Liver (tissue), 9 donors: Measurements from ENCODE around the gene IL4. TPM values are rescaled to one million over a fixed set of nuclear protein-coding genes. Genes with fewer than 3 reads are reported as not detected.

Experiments used
- DNase-seq: peaks from one replicate; pipeline ENCODE4 v3.0.0-alpha.2; 2017; ENCODE audit warnings: low spot score
- H3K27ac ChIP-seq, 2 donors: one replicate each; pipeline ENCODE4 v1.7.0; 2013; ENCODE audit warnings: inconsistent platforms in 2 of 2, low read length in 2 of 2, control low read depth in 1 of 2, low read depth in 1 of 2, mild to moderate bottlenecking in 1 of 2
- H3K27me3 ChIP-seq, 4 donors: one replicate each; pipeline versions ENCODE4 v1.6.1 to v1.7.0; 2013; ENCODE audit warnings: low read length in 3 of 4, inconsistent platforms in 1 of 4, mild to moderate bottlenecking in 1 of 4, moderate library complexity in 1 of 4; ENCODE audit not compliant: control insufficient read depth in 4 of 4, insufficient read depth in 4 of 4
- H3K36me3 ChIP-seq, 4 donors: one replicate each; pipeline versions ENCODE4 v1.6.1 to v1.7.0; 2013; ENCODE audit warnings: low read length in 3 of 4, mild to moderate bottlenecking in 3 of 4, low read depth in 1 of 4, moderate library complexity in 1 of 4; ENCODE audit not compliant: control insufficient read depth in 4 of 4, insufficient read depth in 3 of 4
- H3K4me1 ChIP-seq, 4 donors: one replicate each; pipeline versions ENCODE4 v1.6.1 to v1.7.0; 2013; ENCODE audit warnings: low read length in 3 of 4, mild to moderate bottlenecking in 3 of 4, moderate library complexity in 1 of 4; ENCODE audit not compliant: control insufficient read depth in 4 of 4, insufficient read depth in 4 of 4
- H3K4me3 ChIP-seq, 3 donors: one replicate each; pipeline versions ENCODE4 v1.6.1 to v1.7.0; 2013; ENCODE audit warnings: low read length in 3 of 3, control low read depth in 1 of 3, low read depth in 1 of 3, mild to moderate bottlenecking in 1 of 3
- H3K9ac ChIP-seq, 2 donors: one replicate each; pipeline ENCODE4 v1.7.0; 2013; ENCODE audit warnings: low read length in 2 of 2, mild to moderate bottlenecking in 2 of 2, moderate library complexity in 2 of 2, control low read depth in 1 of 2, low read depth in 1 of 2
- H3K9me3 ChIP-seq, 4 donors: one replicate each; pipeline versions ENCODE4 v1.6.1 to v1.7.0; 2013; ENCODE audit warnings: low read length in 3 of 4; ENCODE audit not compliant: control insufficient read depth in 4 of 4
- EGR1 ChIP-seq, 2 donors: IDR thresholded peaks; 2 replicates each; pipeline ENCODE4 v1.6.1; 2016 to 2018; ENCODE audit warnings: antibody characterized with exemption in 2 of 2, low read depth in 2 of 2
- FOXA1 ChIP-seq: IDR thresholded peaks from 2 replicates; pipeline ENCODE4 v1.6.1; 2016; ENCODE audit warnings: antibody characterized with exemption
- FOXA2 ChIP-seq: IDR thresholded peaks from 2 replicates; pipeline ENCODE4 v1.6.1; 2016; ENCODE audit warnings: antibody characterized with exemption
- GABPA ChIP-seq, 2 donors: IDR thresholded peaks in 1 of 2; conservative IDR thresholded peaks in 1 of 2; 2 replicates each; pipeline ENCODE4 v1.6.1; 2016; ENCODE audit warnings: antibody characterized with exemption in 2 of 2, mild to moderate bottlenecking in 1 of 2, moderate library complexity in 1 of 2
- HNF4A ChIP-seq, 2 donors: conservative IDR thresholded peaks; 2 replicates each; pipeline ENCODE4 v1.6.1; 2016; ENCODE audit warnings: antibody characterized with exemption in 2 of 2, mild to moderate bottlenecking in 2 of 2
- JUND ChIP-seq, 2 donors: IDR thresholded peaks; 2 replicates each; pipeline ENCODE4 v1.6.1; 2016; ENCODE audit warnings: antibody characterized with exemption in 2 of 2
- MAX ChIP-seq: IDR thresholded peaks from 2 replicates; pipeline ENCODE4 v1.6.1; 2016; ENCODE audit warnings: antibody characterized with exemption
- NR2F2 ChIP-seq: IDR thresholded peaks from 2 replicates; pipeline ENCODE4 v1.6.1; 2016; ENCODE audit warnings: antibody characterized with exemption
- RAD21 ChIP-seq, 2 donors: IDR thresholded peaks; 2 replicates each; pipeline ENCODE4 v1.6.1; 2016; ENCODE audit warnings: antibody characterized with exemption in 2 of 2, mild to moderate bottlenecking in 2 of 2
- REST ChIP-seq: IDR thresholded peaks from 2 replicates; pipeline ENCODE4 v1.6.1; 2016; ENCODE audit warnings: antibody characterized with exemption, mild to moderate bottlenecking
- RXRA ChIP-seq, 2 donors: IDR thresholded peaks; 2 replicates each; pipeline ENCODE4 v1.6.1; 2017 to 2018; ENCODE audit warnings: antibody characterized with exemption in 2 of 2, mild to moderate bottlenecking in 1 of 2
- SP1 ChIP-seq: IDR thresholded peaks from 2 replicates; pipeline ENCODE4 v1.6.1; 2018; ENCODE audit warnings: antibody characterized with exemption, mild to moderate bottlenecking
- TAF1 ChIP-seq: conservative IDR thresholded peaks from 2 replicates; pipeline ENCODE4 v1.6.1; 2016; ENCODE audit warnings: antibody characterized with exemption, mild to moderate bottlenecking
- YY1 ChIP-seq: IDR thresholded peaks from 2 replicates; pipeline ENCODE4 v1.6.1; 2016; ENCODE audit warnings: antibody characterized with exemption, mild to moderate bottlenecking
- ZBTB33 ChIP-seq: IDR thresholded peaks from 2 replicates; pipeline ENCODE4 v1.6.1; 2016; ENCODE audit warnings: antibody characterized with exemption
- WGBS: extraction: QIAGEN DNeasy Blood & Tissue Kit; methylation state at CpG from one replicate; pipeline ENCODE4 v1.1.7; 2013; 5-methylcytosine and 5-hydroxymethylcytosine counted together
- polyA plus RNA-seq, 2 donors: library from polyadenylated mRNA; stranded (reverse) in 1 of 2; unstranded in 1 of 2; fragments of 200-250 nt in 1 of 2; fragments of >200 nt in 1 of 2; fragmentation: Nextera tagmentation in 1 of 2; extraction: Ambion mirVana in 1 of 2; gene quantifications; one replicate each; pipeline versions ENCODE4 v1.2.1 to v1.2.3, GENCODE V29; 2013 to 2015
- total RNA-seq, 2 donors: library from RNA; depleted of rRNA; stranded (reverse); fragments of >200 nt; gene quantifications; one replicate each; pipeline ENCODE4 v1.2.3, GENCODE V29; 2014
- TF ChIP-seq, protein P1 (sequence below): IDR thresholded peaks from 2 replicates; pipeline ENCODE4 v1.6.1; 2016; ENCODE audit warnings: antibody characterized with exemption
- donor health status: healthy.
- donor health status: healthy.
- donor health status: healthy.
- donor health status: healthy.
- donor health status: healthy.

Gene IL4
- total and polyA plus RNA-seq, 4 donors: not detected

DNA sequence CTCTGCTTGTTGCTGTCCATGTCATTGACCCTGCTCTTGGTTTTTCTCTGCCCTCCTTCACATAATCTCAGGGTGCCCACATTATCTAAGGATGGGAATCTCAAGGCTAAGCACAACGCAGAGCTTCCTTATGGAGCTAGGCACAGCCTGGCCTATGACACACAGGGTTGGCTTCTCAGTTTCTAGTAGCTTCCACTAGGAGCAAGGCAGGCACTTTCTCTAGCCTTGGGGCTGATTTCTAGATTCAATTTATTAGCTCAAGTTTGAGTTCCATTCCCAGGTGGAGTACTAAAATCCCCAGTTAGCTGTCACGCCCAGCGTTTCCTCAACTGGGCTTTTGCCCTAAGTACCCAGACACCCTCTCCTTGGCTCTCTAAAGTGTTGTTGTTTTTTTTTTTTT, 12.4 kb downstream of the IL4 start:
- H3K9me3 ChIP-seq: no peaks in the 10 kb centered on the region
- no peaks in the 10 kb centered on the region for H3K36me3 ChIP-seq
- H3K27me3 ChIP-seq: no peaks in the 10 kb centered on the region
- DNase-seq: no peak
- 95% methylated on average over 3 of the region's 3 CpGs for WGBS
- TF ChIP-seq HNF4A (conservative IDR thresholded peaks at IDR 0.05): no peak
- TF ChIP-seq ZBTB33: no peak
- no peak for TF ChIP-seq RXRA (IDR thresholded peaks at IDR 0.05)
- no peak for TF ChIP-seq FOXA1
- no peak for TF ChIP-seq GABPA (IDR thresholded peaks at IDR 0.05 in 1 of 2, conservative IDR thresholded peaks at IDR 0.05 in 1 of 2)
- no peak for TF ChIP-seq MAX
- no peak for TF ChIP-seq EGR1 (IDR thresholded peaks at IDR 0.05; ENCODE audit: low read depth in 2 of 2)
- no peak for TF ChIP-seq NR2F2
- TF ChIP-seq, protein P1, sequence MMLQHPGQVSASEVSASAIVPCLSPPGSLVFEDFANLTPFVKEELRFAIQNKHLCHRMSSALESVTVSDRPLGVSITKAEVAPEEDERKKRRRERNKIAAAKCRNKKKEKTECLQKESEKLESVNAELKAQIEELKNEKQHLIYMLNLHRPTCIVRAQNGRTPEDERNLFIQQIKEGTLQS: no peak
- no peak for TF ChIP-seq TAF1
- no peak for TF ChIP-seq JUND (IDR thresholded peaks at IDR 0.05)
- TF ChIP-seq YY1: no peak
- TF ChIP-seq RAD21 (IDR thresholded peaks at IDR 0.05): no peak
- no peak for TF ChIP-seq SP1
- no peak overlapping the region for H3K9ac ChIP-seq
- H3K4me1 ChIP-seq: no peaks in the 10 kb centered on the region
- H3K27ac ChIP-seq: no peak overlapping the region
- no peak overlapping the region for H3K4me3 ChIP-seq

DNA sequence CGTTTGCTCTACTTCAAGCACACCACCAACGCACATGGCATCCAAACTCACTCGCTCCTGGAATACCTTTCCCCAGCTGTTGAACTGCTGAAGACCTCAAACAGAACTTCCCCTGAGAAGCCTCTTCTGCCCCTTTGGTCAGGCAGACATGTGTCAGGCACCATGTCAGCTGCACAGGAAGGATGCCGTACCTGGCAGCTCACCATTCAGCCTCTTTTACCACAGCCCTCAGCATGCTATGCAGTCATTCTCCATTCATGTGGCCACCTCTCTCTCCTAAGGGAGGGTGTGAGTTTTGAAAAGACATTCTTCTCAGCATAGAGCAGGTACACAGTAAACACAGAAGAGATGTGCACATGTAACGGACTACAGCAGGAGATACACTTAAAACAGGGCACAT, 14.2 kb downstream of the IL4 start:
- WGBS: 87% methylated on average over 5 of the region's 5 CpGs
- Histone ChIP-seq H3K9me3 (no peaks in the 10 kb centered on the region), H3K27me3 (no peaks in the 10 kb centered on the region), H3K36me3 (no peaks in the 10 kb centered on the region), H3K27ac (no peak overlapping the region), H3K4me3 (no peak overlapping the region), H3K4me1 (no peaks in the 10 kb centered on the region), H3K9ac (no peak overlapping the region)
- DNase-seq: no peak
- TF ChIP-seq FOXA2: no peak
- no peak for TF ChIP-seq SP1
- TF ChIP-seq MAX: no peak
- no peak for TF ChIP-seq FOXA1
- no peak for TF ChIP-seq HNF4A (conservative IDR thresholded peaks at IDR 0.05)
- no peak for TF ChIP-seq YY1
- TF ChIP-seq JUND (IDR thresholded peaks at IDR 0.05): no peak
- no peak for TF ChIP-seq REST
- no peak for TF ChIP-seq EGR1 (IDR thresholded peaks at IDR 0.05; ENCODE audit: low read depth in 2 of 2)
- no peak for TF ChIP-seq NR2F2
- no peak for TF ChIP-seq ZBTB33
